Activated CD4-positive, alpha-beta T cell treated with anti-CD3 and anti-CD28 coated beads for 1 hour (primary cell): Measurements from ENCODE around the gene CSNK1A1.
"Not testable (repeated sequence)": the region's sequence is repeated elsewhere in the genome, so short reads cannot be mapped to it uniquely, and the experiment has no call there.

ENCODE experiments used
- DNase-seq: peaks from one replicate; pipeline ENCODE4 v3.0.0-alpha.2; 2020

The CSNK1A1 gene

DNA sequence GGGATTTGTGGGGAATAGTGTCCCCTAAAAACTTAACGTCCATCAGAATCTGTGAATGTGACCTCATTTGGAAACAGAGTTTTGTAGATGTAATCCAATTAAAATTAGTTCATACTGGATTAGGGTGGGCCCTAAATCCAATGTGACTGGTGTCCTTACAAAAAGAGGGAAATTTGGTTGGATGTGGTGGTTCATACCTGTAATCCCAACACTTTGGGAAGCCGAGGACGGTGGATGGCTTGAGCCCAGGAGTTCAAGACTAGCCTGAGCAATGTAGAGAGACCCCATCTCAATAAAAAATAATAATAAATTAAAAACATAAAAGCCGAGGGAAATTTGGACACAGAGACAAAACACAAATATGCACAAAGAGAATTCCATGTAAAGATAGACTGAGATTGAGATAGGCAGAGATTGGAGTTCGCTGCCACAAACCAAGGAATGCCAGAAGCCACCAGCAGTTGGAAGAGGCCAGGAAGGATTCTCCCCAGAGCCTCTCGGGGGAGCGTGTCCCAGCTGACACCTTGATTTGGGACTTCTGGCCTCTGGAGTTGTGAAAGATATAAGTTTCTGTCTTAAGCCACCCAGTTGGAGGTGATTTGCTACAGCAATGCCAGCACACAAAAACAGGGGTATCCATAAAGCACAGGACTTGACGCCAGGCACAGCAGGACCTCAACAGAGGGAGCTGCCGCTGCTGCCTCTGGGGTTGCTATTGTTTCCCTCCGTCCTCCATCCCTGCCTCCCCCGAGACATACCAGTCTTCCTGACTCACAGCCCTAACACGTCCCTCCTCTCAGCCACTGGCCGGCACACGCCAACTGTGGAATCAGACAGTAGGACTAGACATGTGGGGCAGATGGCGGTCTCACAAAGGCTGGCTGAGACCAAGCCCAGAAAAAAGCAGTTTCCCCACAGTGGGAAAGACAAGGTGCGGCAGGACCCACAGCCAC is 98.3 kb downstream of the CSNK1A1 start:
- no peak for DNase-seq

DNA sequence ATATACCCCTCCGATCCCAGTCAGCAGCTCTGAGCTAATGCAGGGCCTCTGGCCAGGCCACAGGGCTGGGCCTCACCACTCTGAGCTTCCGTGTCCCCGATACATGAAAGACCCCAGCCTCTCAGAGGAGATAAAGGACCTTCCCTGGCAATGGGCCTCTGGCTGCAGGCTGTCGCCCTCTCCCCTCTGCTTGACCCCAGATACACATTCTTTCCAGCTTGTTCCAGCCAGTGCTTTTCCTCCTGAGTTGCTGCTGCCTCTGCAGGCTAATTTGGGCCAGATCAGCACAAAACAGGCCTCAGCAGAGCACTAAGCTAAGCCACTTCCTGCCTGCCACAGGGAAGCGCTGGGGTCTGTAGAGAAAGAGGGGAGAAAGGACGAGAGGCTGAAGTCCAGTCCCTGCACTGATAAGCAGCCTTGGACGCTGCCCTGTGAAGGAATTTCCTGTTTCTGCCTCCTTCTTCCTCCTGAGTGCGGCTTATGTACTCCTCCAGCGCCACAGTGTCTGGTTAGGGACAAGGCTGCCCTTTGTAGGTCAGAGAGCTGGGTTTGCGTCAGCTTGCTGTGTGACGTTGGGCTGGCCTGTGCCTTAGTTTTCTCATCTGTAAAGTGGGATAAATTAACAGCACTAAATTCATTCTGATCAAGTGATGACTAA is 99.1 kb downstream of the CSNK1A1 start:
- DNase-seq: no peak

DNA sequence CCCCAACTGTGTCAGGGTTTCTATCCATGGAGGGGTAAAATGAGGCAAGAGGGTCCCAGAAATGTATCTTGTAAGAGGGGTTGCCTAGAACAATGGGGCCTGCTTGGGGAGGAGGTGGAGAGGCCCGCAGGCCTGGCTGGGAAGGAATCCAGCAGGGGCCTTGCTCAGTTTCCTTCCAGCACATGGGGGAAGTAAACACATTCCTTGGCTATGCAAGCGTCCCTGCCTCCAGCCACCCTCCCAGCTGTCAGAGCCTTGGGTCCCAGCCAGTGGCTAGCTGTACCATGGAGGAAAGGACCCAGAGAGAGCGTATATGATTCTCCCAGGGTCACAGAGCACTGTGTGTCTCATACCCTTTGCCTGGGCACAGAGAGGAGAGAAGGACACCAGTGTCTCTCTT is 101.0 kb downstream of the CSNK1A1 start:
- DNase-seq: no peak

DNA sequence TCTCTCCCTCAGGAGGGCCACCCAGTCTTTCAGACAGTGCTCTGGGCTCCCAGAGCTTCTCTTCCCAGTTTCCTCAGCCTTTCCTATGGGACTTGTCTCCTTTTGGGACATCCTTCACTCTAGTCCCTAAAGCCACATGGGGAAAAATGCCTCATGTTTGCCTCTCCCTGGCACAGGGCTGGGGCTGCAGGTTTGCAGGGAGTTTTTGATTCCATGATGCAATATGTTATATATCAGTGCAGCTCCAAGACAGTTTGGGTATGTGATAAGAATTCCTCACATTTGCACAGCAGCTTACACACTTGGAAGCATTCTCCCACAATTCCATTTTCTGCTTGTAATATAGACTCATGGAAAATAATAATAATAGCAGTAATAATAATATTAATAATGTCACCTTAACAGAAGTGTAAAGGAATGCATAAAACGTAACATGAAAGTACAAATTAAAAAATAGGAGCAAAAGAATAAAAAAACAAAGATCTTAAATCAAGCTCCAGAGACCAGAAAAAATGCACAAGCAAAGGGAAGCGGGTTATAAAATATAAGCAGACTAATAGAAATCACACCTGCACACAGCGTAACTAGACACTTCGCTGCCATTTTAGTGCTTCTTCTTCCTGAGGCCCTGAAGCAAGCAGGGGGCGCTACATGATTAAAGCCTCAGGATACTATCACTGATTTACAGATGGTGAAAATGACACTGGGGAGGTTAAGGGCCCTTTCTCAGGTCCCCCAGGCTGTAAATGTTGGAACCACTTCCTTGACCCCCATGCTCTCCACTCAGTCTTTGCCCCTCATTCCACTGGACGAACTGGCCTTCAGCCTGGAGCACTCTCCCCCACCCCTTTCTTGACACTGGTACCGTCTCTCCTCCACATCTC is 102.2 kb downstream of the CSNK1A1 start:
- DNase-seq: no peak

DNA sequence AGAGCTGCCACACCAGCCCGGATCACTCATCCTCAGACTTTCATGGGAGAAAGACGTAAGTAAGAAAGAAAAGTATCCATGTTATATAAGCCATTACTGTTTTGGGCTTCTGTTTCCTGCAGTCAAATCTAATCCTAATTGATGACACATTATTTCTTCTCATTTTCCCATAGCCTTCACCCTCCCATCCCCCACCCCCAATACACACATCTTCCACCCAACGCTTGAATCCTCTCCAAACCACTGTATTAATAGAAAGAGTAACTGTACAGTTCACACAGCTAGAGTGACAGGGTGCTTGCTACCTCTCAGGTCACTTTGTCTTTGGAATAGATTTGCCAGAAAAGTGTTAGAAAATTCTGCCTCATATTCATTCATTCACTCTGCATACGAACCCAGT is 102.8 kb downstream of the CSNK1A1 start:
- no peak for DNase-seq

DNA sequence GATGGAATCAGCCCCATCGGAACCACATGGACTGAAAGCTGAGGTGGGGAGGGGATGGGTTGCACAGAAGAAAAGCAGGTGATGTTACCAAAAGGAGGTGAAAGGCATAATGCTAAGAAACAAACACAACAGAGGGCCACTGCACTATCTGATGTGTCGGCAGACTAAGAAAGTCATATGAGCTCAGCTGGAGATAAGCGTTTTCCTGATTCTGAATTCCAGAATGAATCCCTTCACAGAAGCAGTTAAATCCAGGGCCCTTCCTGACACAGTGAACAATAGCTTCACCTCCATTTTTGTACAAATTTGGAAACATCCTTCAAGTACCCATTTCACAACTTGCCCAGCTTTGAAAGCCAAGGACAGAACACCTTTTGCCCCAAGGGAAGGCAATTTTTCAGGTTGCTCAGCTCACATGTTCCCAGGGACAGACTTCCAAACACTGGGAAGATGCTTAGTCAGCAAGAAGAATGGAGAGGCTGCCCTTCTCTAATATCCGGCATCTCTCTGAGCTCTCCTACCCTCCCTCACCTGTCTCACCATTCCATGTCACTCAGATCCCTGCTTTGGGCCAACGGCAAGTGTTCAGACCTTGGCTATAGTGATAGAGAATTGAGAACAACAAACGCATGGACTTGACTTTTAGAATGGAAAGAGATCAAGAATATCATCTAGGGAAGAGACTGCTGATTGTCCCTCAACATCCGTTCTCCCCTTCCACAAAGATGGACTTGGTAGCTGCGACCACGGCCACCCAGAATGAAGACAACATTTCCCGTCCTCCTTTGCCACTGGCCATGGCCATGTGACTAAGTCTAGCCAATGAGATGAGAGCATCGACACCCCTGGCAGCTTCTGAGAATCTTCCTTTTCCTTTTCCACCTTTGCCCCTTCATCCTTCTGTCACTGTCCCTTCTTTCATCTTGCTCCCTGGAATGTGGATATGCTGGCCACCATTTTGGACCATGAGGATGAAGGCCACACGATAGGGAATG is 103.6 kb downstream of the CSNK1A1 start:
- no peak for DNase-seq

DNA sequence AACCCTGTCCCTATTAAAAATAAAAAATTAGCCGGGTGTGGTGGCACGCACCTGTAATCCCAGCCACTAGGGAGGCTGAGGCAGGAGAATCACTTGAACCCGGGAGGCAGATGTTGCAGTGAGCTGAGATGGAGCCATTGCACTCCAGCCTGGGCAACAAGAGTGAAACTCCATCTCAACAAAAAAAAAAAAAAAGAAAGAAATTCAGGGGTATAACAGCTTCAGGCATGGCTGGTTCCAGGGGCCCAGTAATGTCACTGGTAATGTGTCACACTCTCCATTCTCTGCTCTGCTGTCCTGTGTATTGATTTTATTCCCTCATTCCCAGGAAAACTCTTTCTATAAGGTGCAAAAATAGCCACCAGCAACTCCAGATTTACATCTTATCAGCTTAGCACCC is 104.4 kb downstream of the CSNK1A1 start:
- DNase-seq: not testable (repeated sequence)

DNA sequence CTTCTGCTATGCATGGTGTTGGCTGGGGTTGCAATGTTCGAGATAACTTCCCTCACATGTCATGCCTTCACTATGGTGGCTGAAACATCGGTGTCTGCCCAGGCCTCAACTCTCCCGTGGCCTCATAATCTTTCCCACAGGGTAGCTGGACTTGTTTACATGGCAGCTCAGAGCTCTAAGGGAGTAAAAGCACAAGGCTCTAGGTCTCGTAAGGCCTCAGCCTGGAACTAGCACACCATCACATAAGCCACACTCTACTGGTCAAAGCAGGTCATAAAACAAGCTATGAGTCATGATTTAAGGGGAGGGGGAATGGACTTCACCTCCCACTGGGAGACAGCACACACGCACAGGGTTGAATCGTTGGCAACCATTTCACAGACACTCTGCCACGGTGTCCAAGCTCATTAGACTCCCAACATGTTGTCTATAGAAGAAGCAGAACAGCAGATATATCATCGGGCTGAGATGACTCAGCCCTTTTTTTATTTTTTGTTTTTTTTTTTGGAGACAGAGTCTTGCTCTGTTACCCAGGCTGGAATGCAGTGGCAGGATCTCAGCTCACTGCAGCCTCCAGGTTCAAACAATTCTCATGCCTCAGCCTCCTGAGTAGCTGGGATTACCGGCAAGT is 105.4 kb downstream of the CSNK1A1 start:
- DNase-seq: no peak

DNA sequence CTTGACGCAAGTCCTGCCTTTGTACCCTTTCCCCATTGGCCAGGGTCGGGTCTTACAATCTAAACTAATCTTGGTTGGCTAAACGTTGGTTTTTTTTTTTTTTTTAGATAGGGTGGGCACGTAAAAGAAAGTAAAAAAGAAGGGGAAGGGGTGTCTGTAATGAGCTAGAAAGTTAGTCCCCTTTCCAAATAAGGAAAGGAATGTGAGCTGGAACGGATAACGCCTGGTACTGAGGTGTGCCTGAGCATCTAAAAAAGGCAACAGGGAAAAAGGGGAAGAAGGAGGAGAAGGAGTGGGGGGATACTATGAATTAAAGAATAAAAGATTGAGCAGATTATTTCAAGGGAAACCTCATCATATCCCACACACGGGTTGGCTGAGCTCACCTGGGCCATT is 105.9 kb downstream of the CSNK1A1 start:
- DNase-seq: no peak

DNA sequence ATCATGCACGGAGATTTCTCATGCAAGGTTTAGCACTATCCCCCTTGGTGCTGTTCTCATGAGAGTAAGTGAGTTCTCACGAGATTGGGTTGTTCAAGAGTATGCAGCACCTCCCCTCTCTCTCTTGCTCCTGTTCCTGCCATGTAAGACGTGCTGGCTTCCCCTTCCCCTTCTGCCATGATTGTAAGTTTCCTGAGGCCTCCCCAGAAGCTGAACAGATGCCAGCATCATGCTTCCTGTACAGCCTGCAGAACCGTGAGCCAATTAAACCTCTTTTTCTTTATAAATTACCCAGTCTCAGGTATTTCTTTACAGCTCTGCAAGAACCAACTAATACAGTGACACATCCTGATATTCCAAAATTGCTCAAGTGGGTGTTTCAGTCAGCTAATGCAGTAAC is 106.8 kb downstream of the CSNK1A1 start:
- not testable (repeated sequence) for DNase-seq

DNA sequence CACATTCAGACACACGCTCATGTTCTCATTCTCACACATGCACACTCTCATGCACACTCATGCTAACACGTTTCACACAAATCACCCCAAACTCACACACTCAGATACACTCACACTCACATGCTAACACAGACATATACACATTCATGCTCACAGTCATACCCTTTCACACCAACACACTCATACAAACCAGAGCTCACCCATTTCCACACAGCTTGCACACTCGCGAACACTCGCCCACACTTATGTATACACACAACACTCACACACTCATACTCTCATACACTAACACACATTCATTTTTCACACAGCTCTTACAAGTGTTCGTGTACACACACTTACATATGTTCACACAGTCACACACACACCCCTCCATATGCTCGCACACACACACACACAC is 108.0 kb downstream of the CSNK1A1 start:
- DNase-seq: no peak

DNA sequence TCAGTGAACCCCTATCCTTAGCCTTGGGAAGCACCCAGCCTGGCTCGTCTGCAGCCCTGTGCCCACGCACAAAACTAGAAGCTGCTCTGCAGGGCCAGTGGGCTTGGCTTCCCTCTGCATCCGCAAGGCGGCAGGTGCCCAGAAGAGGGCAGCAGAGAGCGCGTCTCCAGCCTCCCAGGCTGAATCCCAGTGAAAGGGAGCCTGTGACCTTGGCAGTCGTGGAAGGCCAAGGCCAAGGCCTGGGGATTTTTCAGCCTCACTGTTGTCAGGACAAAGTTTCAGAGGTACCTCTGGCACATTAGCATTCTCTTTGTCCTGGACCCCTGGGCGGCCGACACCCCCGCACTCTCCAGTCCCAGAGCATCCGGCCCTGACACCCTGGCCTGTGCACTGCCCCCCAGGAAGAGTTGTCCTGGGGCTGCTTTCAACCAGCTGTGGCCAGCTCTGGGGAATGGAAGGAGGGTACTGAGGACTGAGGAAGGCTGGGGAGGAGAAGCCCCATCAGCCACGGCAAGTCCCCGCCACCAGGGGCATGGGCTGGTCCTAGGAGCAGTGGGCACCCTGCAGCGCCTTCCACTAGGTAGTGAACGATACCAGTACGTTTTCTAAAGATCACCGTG is 108.6 kb downstream of the CSNK1A1 start:
- DNase-seq: peak; percentile 55
